Ishikawa (cell line): ENCODE results near the gene ANKRD6.

Experiments
- CEBPB ChIP-seq: IDR thresholded peaks from 2 replicates; pipeline ENCODE4 v1.6.1; 2012
- CREB1 ChIP-seq: IDR thresholded peaks from 2 replicates; pipeline ENCODE4 v1.6.1; 2012; ENCODE audit warnings: low read depth
- EGR1 ChIP-seq: IDR thresholded peaks from 2 replicates; pipeline ENCODE4 v1.6.1; 2012
- EP300 ChIP-seq: IDR thresholded peaks from 2 replicates; pipeline ENCODE4 v1.6.1; 2012; ENCODE audit warnings: borderline replicate concordance
- FOXM1 ChIP-seq: IDR thresholded peaks from 2 replicates; pipeline ENCODE4 v1.6.1; 2012; ENCODE audit warnings: low read depth, borderline replicate concordance
- NFIC ChIP-seq: IDR thresholded peaks from 2 replicates; pipeline ENCODE4 v1.6.1; 2012
- RAD21 ChIP-seq: IDR thresholded peaks from 2 replicates; pipeline ENCODE4 v1.6.1; 2012; ENCODE audit warnings: low read depth
- REST ChIP-seq: IDR thresholded peaks from 2 replicates; pipeline ENCODE4 v1.6.1; 2012; ENCODE audit warnings: low read depth, mild to moderate bottlenecking
- TAF1 ChIP-seq: IDR thresholded peaks from 2 replicates; pipeline ENCODE4 v1.6.1; 2012; ENCODE audit warnings: low read depth, mild to moderate bottlenecking
- TCF12 ChIP-seq: IDR thresholded peaks from 2 replicates; pipeline ENCODE4 v1.6.1; 2012; ENCODE audit warnings: low read depth
- TEAD4 ChIP-seq: IDR thresholded peaks from 2 replicates; pipeline ENCODE4 v1.6.1; 2012
- USF1 ChIP-seq: IDR thresholded peaks from 2 replicates; pipeline ENCODE4 v1.6.1; 2012
- YY1 ChIP-seq: IDR thresholded peaks from 2 replicates; pipeline ENCODE4 v1.6.1; 2012; ENCODE audit warnings: low read depth
- ZBTB7A ChIP-seq: IDR thresholded peaks from 2 replicates; pipeline ENCODE4 v1.6.1; 2012; ENCODE audit warnings: low read depth
- TF ChIP-seq, protein P1 (sequence below): IDR thresholded peaks from 2 replicates; pipeline ENCODE4 v1.6.1; 2012

The ANKRD6 gene

GRCh38 chr6:89475634-89476033 lies 42.7 kb downstream of the ANKRD6 start:
- TF ChIP-seq YY1 (no peak), FOXM1 (no peak), EGR1 (no peak), TCF12 (no peak), EP300 (no peak), CEBPB (no peak), TEAD4 (no peak), CREB1 (no peak), NFIC (no peak), RAD21 (no peak)

- TF ChIP-seq CEBPB (no peak), ZBTB7A (no peak), TAF1 (no peak), YY1 (no peak), EP300 (no peak), FOXM1 (no peak), EGR1 (no peak), CREB1 (no peak), TCF12 (no peak)
Measured at GRCh38 chr6:89479897-89480296, 46.9 kb downstream of the ANKRD6 start.

DNA sequence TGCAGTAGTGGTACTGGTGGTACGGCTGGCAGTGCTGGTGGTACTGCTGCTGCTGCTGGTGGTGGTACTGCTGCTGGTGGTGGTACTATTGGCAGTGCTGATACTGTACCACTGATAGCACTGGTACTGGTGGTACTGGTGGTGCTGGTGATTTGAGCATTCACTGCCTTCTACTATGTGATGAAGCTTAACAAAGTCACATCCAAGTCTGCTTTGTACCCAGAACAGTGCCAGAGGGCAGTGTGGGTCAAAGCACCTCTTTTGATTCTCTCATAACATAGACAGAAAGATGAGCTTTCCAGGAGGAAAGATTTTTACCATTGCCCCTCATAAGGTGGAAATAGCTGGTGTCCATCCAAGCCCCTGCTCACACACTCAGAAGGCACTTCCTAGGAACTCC lies 48.7 kb downstream of the ANKRD6 start:
- no peak for TF ChIP-seq REST
- TF ChIP-seq ZBTB7A = no peak
- TF ChIP-seq FOXM1 = no peak
- no peak for TF ChIP-seq NFIC
- TF ChIP-seq TEAD4 = no peak
- no peak for TF ChIP-seq USF1
- no peak for TF ChIP-seq TAF1
- no peak for TF ChIP-seq YY1
- no peak for TF ChIP-seq EP300

DNA sequence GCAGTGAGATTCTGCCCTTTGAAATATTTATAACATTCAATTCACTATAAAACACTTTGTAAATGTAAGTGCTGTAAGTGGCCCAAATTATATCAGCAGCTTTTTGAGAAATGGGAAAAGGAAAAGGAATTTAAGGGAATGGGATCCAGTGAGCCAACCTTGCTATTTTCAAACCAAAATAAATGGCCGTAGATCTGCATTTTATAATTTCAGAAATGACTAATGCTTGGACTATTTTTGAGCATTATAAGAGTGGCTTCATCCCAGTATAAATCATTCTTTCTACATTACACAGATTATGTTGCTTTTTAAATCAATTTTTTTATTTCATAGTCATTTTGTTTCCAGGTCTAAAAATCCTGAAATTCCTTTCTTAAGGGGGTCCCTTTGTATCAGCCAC lies 49.2 kb downstream of the ANKRD6 start:
- TF ChIP-seq TAF1 = no peak
- TF ChIP-seq ZBTB7A = no peak

GRCh38 chr6:89483111-89483720 lies 50.3 kb downstream of the ANKRD6 start:
- no peak for TF ChIP-seq RAD21
- TF ChIP-seq CREB1 = no peak
- no peak for TF ChIP-seq ZBTB7A
- TF ChIP-seq TAF1 = no peak
- no peak for TF ChIP-seq EP300
- no peak for TF ChIP-seq CEBPB
- no peak for TF ChIP-seq TCF12

- TF ChIP-seq REST = no peak
- no peak for TF ChIP-seq TEAD4
- no peak for TF ChIP-seq TAF1
- no peak for TF ChIP-seq RAD21
- TF ChIP-seq TCF12 = no peak
- TF ChIP-seq FOXM1 = no peak
- TF ChIP-seq NFIC = no peak
- TF ChIP-seq CEBPB = no peak
- TF ChIP-seq, protein P1, sequence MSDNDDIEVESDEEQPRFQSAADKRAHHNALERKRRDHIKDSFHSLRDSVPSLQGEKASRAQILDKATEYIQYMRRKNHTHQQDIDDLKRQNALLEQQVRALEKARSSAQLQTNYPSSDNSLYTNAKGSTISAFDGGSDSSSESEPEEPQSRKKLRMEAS = no peak
Measured at GRCh38 chr6:89485320-89485719, 52.4 kb downstream of the ANKRD6 start.

- TF ChIP-seq, protein P1 = no peak
- TF ChIP-seq REST (no peak), ZBTB7A (no peak), TEAD4 (no peak), TAF1 (no peak), YY1 (no peak), CREB1 (no peak), NFIC (no peak), EGR1 (no peak), EP300 (no peak), CEBPB (no peak), RAD21 (no peak), USF1 (no peak), TCF12 (no peak)
Measured at GRCh38 chr6:89487864-89488263, 54.9 kb downstream of the ANKRD6 start.
